Gastrocnemius medialis (tissue), 4 donors: Measurements from ENCODE around the gene PERCC1. TPM values are rescaled to one million over a fixed set of nuclear protein-coding genes. Genes with fewer than 3 reads are reported as not detected.

Experiments used
- ATAC-seq, 2 donors: fragments of 150-250 bp; one replicate each; pipeline ENCODE4 v1.9.1; 2016
- DNase-seq, 2 donors: peaks; one replicate each; pipeline ENCODE4 v3.0.0-alpha.2; 2019
- H3K27ac ChIP-seq, 4 donors: fragments of 200-600 bp; sonication (generic); 1 replicate in 1 of 4; 2 replicates in 3 of 4; pipeline ENCODE4 v1.5.1; 2016 to 2018; ENCODE audit warnings: mild to moderate bottlenecking in 2 of 4, moderate library complexity in 1 of 4
- H3K27me3 ChIP-seq, 3 donors: fragments of 200-600 bp; sonication (generic) in 2 of 3; 1 replicate in 1 of 3; 2 replicates in 2 of 3; pipeline versions ENCODE4 v1.5.1 to v1.6.0; 2016 to 2019; ENCODE audit warnings: mild to moderate bottlenecking in 1 of 3, moderate library complexity in 1 of 3
- H3K36me3 ChIP-seq, 2 donors: fragments of 200-600 bp; sonication (generic) in 1 of 2; one replicate each; pipeline ENCODE4 v1.5.1; 2017 to 2018
- H3K4me1 ChIP-seq, 2 donors: fragments of 200-600 bp; sonication (generic) in 1 of 2; one replicate each; pipeline ENCODE4 v1.5.1; 2016 to 2017; ENCODE audit warnings: mild to moderate bottlenecking in 2 of 2
- H3K4me3 ChIP-seq, 4 donors: fragments of 200-600 bp; sonication (generic) in 3 of 4; 1 replicate in 1 of 4; 2 replicates in 3 of 4; pipeline ENCODE4 v1.5.1; 2016 to 2019; ENCODE audit warnings: mild to moderate bottlenecking in 2 of 4
- H3K9me3 ChIP-seq, 3 donors: fragments of 200-600 bp; sonication (generic) in 2 of 3; 1 replicate in 1 of 3; 2 replicates in 2 of 3; pipeline ENCODE4 v1.5.1; 2016 to 2019
- CTCF ChIP-seq, 5 experiments: fragments of 450-650 bp in 3 of 5; fragments of 200-600 bp in 2 of 5; sonication (generic) in 2 of 5; IDR thresholded peaks in 4 of 5; conservative IDR thresholded peaks in 1 of 5; 1 replicate in 4 of 5; 2 replicates in 1 of 5; pipeline ENCODE4 v1.5.1; 2016 to 2019; ENCODE audit warnings: antibody characterized with exemption in 5 of 5, mild to moderate bottlenecking in 3 of 5, moderate library complexity in 3 of 5
- POLR2A ChIP-seq, 2 donors: fragments of 450-650 bp; IDR thresholded peaks; one replicate each; pipeline ENCODE4 v1.6.1; 2017; ENCODE audit warnings: antibody characterized with exemption in 2 of 2, mild to moderate bottlenecking in 2 of 2, moderate library complexity in 2 of 2
- in situ Hi-C, 4 donors: fragments of 200-750 bp; cut with MboI; loops; one replicate each; pipeline versions ENCODE4 v1.15.0 to v1.8.0; 2017; ENCODE audit warnings: low sequenced_read_pairs in 4 of 4
- intact Hi-C: fragments of 100-400 bp; cut with DNase I; formaldehyde crosslinking; loops from one replicate; pipeline ENCODE4 v1.15.1; 2023; ENCODE audit warnings: low total_unique reads
- total RNA-seq, 4 donors: library from RNA; depleted of rRNA; stranded (reverse); fragments of >200 nt; gene quantifications; one replicate each; pipeline versions ENCODE4 v1.1.0 to v1.2.3, GENCODE V29; 2016

The PERCC1 gene
- not detected for total RNA-seq

- H3K4me3 ChIP-seq = no peak within 1 kb of the TSS
- H3K27ac ChIP-seq = peak within 1 kb of the TSS in 1 of 4 donors; percentile 51
- TF ChIP-seq POLR2A (IDR thresholded peaks at IDR 0.05) (no peak), CTCF (IDR thresholded peaks at IDR 0.05 in 4 of 5, conservative IDR thresholded peaks at IDR 0.05 in 1 of 5) (no peak)
- H3K4me1 ChIP-seq = no peaks in the 10 kb centered on the region
- no peaks in the 10 kb centered on the region for H3K36me3 ChIP-seq
- in situ Hi-C loops (no loop called here), intact Hi-C loops (no loop called here)
- no peaks in the 10 kb centered on the region for H3K9me3 ChIP-seq
- DNase-seq = no peak
- no peak for ATAC-seq
- H3K27me3 ChIP-seq = no peaks in the 10 kb centered on the region
These were observed at the start of gene PERCC1 for GRCh38 chr16:1430759-1431496. PERCC1 (plus strand) TSS chr16:1431078; CDS start chr16:1432594, 1,516 bp downstream.

- intact Hi-C loops (no loop called here), in situ Hi-C loops (no loop called here)
- no peak for DNase-seq
- TF ChIP-seq POLR2A (IDR thresholded peaks at IDR 0.05) (no peak), CTCF (IDR thresholded peaks at IDR 0.05 in 4 of 5, conservative IDR thresholded peaks at IDR 0.05 in 1 of 5) (no peak)
- Histone ChIP-seq H3K4me1 (peaks cover 10 to 20% of the 10 kb centered on the region in 2 donors), H3K9me3 (no peaks in the 10 kb centered on the region), H3K36me3 (peaks cover 0 to 9% of the 10 kb centered on the region in 2 donors), H3K4me3 (no peak overlapping the region), H3K27ac (no peak overlapping the region), H3K27me3 (no peaks in the 10 kb centered on the region)
- no peak for ATAC-seq
These were observed 49.1 kb upstream of the PERCC1 start for GRCh38 chr16:1381612-1382406.

- ATAC-seq (no peak), DNase-seq (no peak)
- no peak overlapping the region for H3K4me3 ChIP-seq
- TF ChIP-seq POLR2A (IDR thresholded peaks at IDR 0.05) (no peak), CTCF (IDR thresholded peaks at IDR 0.05 in 4 of 5, conservative IDR thresholded peaks at IDR 0.05 in 1 of 5) (no peak)
- peaks cover 1 to 4% of the 10 kb centered on the region in 2 donors for H3K4me1 ChIP-seq
- peaks cover 0 to 15% of the 10 kb centered on the region in 2 donors for H3K36me3 ChIP-seq
- in situ Hi-C loops (no loop called here), intact Hi-C loops (no loop called here)
- H3K27ac ChIP-seq = no peak overlapping the region
- no peaks in the 10 kb centered on the region for H3K27me3 ChIP-seq
- H3K9me3 ChIP-seq = no peaks in the 10 kb centered on the region
These were observed 47.3 kb upstream of the PERCC1 start for GRCh38 chr16:1383556-1383955.

GRCh38 chr16:1385232-1385631, 45.6 kb upstream of the PERCC1 start:
- intact Hi-C loops = loop anchor here (5.0 kb wide), 1 partner anchor 343 kb away; no protein-coding TSS in a partner anchor
- Histone ChIP-seq H3K36me3 (peaks cover 0 to 25% of the 10 kb centered on the region in 2 donors), H3K4me3 (no peak overlapping the region), H3K27ac (no peak overlapping the region), H3K9me3 (no peaks in the 10 kb centered on the region), H3K27me3 (no peaks in the 10 kb centered on the region), H3K4me1 (no peaks in the 10 kb centered on the region)
- in situ Hi-C loops = no loop called here
- TF ChIP-seq POLR2A (IDR thresholded peaks at IDR 0.05) (no peak), CTCF (IDR thresholded peaks at IDR 0.05 in 4 of 5, conservative IDR thresholded peaks at IDR 0.05 in 1 of 5) (no peak)
- DNase-seq (no peak), ATAC-seq (no peak)
